NCI-H446 (cell line): ENCODE results near the gene UNC79.
A peak's percentile ranks its signal among the peaks of the same experiment; 100 is the strongest.

Source experiments
- DNase-seq, 2 experiments: peaks; one replicate each; lab custom pipeline; 2025; lab: John Stamatoyannopoulos, UW

The UNC79 gene

DNA sequence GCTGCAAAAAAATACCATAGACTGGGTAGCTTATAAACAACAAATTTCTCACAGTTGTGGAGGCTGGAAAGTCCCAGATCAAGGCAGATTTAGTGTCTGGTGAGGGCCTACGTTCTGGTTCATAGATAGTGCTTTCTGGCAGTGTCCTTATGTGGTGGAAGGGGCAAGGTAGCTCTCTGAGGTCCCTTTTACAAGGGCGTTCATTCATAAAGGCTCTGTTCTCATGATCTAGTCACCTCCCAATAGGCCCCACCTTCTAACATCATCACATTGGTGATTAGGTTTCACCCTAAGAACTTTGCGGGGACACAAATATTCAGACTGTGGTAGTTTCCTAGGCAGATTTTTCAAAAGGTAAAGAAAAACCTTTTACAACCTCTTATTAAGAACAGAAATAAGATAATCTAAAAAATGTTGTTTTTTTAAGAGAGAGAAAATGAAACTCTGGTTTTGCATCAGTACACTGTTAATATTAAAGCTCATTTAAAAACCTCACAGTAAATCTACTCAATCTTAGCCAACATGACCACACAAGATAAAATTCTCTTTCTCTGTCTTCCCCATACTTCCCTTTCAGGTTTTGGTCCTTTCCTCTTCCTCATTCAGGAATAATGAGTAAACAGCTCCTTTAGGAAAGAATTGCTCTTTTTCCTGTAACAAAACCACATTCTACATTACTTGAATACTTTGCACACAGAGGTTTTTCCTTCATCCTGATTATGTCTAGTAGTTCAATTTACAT is 117.5 kb downstream of the UNC79 start:
- no peak for DNase-seq

DNA sequence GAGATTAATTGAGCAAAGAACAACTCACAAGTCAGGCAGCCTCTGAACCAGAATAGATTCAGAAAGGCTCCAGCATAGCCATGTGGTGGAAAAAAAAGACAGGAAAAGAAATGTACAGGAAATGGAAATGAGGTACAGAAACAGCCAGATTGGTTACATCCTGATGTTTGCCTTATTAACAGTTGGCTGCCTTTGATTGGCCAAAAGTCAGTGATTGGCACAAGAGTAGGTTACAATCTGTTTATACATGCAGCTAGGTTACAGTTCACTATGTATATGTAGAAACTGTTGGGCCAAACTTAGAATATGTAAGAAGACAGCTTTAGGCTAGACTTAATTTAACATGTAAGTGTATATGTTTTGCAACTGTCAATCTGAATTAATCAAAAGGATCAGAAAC is 118.9 kb downstream of the UNC79 start:
- DNase-seq, result no peak

DNA sequence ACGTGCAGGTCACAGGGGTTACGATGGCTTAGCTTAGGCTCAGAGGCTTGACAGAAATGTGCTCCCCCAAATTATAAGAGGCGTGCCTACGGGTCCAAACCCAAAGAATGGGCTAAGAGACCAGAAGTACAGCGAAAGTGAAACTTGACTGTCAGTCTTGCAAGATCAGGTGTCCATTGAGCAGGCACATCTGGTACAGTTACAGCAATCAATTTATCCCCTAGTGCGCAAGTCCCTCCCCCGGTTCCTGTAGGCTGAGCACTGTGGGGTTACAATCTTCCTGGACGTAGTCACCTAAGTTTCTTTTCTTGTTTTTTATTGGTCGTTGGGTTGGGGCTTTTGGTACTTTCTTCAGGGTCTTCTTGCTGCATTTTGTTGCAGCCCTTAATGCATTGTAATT is 134.2 kb downstream of the UNC79 start:
- DNase-seq, result no peak

DNA sequence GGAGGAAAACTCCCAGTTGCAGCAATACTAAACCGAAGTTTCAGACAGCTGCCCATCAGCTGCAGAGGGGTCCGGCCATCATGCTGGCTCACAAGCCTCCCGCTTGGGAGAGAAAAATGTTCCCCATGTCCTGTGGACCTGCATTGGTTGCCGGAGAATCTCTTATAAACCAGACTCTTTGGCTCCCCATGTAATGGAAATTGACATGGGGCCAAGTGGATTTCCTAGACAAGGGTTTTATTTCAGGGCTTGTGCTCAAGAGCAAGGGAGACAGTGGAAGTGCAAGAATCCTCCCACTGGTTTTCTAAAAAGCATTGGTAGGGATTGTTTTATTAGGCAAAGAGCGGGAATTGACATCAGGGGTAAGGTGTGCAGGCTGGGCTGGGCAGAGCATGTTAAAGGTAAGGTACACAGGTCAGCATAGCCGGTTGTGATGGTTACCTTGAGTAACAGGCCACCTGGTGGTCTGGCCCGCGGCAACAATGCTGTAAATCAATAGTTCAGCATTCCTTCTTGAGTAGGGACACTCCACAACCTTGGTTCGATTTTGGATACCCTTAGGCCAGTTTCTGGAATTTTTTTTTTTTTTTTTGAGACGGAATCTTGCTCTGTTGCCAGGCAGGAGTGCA is 135.4 kb downstream of the UNC79 start:
- DNase-seq, result no peak

DNA sequence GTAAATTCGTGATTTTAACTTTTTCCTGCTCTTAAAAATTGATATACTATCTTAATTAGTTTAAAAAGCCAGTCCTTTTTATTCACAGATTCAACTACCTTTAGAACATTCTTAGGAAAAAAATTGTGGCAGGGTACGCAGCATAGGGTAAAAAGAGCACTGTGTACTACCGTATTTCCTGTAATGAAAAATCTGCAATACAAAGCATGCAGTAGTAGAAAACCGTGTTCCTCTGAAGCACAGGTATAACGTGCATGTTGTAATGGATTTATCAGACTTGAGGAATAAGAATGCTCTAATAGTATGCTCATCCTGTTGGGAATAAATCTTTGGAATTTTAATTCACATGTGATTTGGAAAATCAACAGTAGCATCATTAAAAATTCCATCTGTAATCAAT is 140.5 kb downstream of the UNC79 start:
- DNase-seq, result no peak

DNA sequence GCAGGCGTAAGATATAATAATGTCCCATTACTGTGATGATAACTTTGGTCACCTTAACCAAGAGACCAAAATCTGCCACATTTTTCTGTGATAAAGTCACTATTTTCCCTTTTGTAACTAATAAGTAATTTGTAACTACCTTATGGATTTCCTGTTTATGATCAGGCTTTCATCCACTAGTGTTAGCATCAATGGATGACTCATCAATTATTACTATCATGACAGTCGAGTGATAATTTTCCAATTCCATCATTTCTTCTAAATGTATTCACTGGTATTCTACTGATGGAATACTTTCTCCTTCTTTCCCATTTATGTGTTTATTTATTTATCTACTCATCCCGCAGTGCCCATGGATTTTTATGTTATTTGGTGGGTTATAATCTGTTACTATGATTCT is 148.4 kb downstream of the UNC79 start:
- DNase-seq, result no peak

DNA sequence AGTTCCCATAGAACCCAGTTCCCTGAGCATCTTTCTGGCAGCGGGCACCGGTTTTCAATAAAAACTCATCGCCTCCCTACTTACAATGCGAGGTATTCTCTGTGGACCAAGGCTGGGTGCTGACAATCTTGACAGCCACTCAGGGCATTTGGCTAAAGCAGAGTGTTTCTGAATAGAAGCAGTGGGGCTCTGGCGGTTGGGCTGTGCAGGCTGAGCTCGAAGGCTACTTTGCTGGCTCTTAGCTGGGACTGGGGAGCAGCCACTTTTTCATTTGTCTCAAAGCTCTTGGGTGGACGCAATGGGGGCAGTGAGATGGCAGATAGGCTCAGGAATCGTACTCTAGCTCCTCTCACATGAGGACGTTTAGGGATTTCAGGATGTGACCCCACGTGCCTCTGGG is 151.8 kb downstream of the UNC79 start:
- no peak for DNase-seq

DNA sequence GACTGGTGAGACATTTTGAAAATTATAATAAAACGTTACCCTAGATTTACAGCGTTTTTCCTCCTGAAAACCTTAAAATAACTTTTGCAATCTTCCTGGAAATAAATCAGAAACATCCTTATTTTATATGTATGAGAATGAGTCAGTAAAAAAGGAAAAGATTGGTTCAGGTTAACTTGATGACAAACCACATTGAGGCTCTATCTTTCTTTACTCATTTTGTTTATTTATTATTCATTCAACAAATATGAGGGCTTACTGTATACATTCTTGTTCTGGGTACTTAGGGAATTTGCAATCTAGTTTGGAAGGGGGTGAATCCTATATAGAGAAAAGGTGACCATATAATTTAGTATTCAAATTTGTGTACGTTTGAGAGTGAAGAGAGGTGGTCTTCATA is 156.6 kb downstream of the UNC79 start:
- no peak for DNase-seq

DNA sequence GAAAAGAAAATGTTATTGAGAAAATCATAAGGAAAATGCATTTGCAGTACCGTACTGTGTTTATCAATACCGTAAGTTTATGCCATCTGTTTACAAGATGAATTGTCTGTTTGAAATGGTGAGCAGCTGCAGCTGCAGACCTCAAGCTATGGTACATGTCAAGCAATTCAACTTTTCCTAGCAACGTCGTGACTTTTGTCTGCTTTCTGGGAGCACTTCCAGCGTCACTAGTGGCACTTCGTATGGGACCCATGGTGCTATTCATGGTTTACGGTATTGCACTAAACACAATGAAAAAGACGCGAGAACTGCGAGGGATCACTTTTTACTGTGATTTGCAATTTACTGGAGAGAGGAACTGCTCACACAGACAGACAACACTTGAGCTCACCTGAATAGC is 160.8 kb downstream of the UNC79 start:
- no peak for DNase-seq

DNA sequence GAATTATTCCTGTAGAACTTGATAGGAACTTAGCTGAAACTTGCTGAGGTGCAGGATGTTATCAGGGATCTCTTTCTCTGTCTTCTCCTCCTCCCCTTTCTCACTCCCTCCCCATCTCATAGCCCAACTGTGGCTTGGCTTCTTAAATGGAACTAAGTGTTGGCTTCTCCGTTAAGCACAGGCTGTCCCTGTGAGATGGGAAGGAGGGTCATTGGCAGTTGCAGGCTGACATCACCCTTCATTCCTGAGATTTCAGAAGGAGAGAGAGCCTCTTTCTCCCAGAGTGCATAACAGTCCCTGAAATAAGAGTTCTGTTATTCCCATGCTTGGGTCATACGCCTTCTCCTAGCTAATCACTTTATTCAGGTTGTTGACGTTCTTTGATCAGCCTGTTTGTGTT is 162.0 kb downstream of the UNC79 start:
- DNase-seq, result no peak

DNA sequence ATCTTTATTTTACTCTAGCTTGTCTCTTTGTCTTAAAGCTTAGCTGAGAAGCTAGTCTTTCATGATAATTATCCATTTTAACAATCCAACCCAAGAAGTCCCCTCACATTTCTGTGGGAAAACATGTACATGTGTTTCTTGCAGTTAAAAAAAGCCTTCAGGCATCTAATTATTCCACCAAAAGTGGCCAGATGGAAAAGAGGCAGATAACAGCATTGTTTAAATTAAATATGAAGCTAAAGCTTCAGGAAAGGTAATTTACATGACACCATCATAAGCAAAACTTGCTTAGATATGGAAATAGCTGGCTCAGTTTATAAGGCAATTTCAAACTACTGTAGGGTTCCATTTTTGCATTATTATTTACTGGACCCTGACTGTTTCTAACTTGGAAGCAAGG is 175.4 kb downstream of the UNC79 start:
- no peak for DNase-seq

DNA sequence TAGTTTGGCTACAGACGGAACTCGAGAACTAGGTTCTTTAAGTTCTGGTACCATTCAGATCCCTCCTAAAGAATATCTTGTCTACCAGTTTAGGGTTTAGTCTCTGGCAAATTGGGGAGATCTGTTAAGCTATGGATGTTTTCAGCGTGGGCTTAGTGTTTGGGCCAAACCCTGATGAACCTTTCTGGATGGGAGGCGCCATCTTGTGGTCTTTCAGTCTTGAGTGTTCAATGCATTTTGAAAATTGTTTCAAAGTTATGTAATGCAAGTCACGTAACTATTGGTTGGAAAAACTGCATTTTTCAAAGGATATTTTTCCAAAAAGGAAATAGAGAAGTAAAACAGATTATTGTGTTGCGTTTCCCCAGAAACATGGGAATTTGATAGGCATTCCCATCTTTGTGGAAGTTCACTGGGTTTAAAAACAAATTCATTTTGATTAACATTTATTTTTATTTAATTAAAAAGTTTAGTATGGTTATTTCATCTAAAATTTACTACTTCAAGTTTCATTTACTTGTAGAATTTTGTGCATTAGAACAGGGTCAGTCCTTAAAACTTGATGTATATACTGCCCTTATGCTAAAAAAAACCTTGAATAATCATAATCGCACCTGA is 188.5 kb downstream of the UNC79 start:
- peak; percentile 27 to 65 for DNase-seq

DNA sequence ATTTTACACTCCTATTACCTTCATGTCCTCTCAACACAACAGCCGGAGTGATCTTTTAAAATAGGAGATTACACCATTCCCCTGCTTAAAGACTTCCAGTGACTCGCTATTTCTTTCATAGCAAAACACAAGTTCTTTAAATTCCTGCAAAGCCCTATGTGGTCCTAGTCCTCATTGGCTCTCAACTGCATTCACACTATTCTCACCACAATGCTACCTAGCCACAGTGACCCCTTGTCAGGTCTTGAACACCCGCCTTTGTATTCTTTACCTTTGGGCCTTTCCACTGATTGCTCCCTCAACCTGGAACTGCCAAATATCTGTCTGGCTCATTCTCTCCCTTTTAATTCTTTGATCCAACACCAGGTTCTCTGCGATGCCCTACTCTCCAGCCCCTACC is 197.3 kb downstream of the UNC79 start:
- DNase-seq, result no peak

DNA sequence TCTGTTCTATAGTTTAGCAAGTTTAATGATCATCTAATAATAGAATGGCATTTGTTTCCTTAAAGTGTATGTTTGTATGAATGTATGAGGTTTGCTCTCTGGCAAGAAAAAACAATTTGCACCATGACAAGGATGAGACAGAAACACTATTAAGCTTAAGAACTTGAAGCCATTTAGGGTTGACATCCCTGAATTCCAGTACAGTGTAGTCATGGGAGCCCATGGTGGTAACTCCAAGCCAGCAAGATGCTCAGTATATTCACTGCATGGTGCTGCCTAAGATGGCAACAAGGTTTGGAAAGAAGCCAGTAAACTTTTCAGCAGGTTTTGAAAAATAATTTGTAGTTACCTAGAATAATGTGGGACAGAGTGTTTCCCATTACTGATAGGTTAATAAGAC is 198.9 kb downstream of the UNC79 start:
- no peak for DNase-seq

DNA sequence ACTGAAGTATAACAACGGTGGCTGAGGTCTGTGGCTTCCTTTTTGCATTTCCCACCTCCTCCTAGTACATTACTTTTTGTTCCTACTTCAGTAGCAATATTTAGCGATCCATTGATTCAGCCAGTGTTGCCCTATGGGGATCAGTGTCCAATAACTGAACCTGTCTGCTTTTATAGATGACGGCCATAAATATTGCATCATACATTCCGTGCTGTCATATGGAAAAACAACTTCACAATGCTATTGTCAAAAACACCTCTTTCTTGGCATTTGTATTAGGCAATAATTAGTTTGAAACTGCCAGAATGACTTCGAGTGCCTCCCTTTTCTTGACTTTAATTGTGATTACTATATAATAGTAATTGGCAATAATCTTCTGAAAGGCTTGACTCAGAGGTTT is 208.1 kb downstream of the UNC79 start:
- DNase-seq, result no peak

DNA sequence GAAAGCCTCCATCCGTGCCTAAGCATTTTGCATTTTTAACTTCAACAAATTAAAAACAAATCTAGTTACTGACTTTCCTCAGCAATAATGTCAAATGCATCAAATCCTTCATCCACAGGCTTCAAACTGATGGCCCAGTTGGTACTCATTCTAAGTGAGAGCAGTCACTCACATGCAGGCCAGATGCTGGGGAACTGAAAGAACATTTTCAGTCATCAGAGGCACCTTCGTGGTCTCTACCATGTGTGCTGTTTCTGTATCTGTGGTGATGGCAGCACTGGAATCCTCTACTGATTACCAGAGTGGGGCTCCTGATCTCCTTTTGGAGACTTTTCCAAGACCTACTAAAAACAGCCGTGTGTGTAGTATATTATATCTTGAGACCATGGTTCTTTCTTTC is 212.4 kb downstream of the UNC79 start:
- no peak for DNase-seq

DNA sequence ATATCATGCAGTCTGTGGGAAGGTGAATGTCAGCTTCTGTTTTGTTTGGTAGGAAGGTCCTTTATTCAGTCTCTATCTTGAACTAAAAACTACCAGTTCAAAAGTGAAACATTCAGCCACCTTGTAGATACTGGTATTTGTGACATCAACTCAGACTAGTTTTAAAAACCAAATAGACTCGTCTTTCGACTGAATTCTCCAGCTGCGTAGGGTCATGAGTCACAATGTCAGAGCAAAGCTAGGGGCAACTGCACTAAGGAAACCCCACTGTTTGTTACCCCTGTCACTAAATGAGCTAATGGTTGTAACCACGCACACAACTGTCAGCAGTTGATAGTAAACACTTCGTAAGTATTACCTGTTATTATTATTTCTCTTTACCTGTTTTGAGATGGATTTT is 212.9 kb downstream of the UNC79 start:
- DNase-seq, result no peak

DNA sequence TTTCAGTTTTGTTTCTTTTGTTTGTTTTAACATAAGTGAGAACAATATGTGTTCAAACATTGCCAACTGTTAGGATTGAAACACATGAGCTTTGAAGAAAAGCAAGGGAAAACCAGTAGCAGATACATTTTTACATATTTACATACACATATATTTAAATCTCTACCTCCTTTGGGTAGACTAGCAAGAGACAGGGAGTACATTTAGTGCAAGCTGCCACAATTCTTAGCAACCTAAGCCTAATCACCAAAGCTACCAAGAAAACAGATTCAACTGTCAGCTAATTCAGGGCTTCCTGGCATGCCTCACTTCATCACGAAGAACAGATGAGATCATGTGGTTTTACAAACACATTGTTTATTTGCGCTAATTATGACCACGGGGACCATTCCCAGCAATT is 214.5 kb downstream of the UNC79 start:
- DNase-seq, result no peak

DNA sequence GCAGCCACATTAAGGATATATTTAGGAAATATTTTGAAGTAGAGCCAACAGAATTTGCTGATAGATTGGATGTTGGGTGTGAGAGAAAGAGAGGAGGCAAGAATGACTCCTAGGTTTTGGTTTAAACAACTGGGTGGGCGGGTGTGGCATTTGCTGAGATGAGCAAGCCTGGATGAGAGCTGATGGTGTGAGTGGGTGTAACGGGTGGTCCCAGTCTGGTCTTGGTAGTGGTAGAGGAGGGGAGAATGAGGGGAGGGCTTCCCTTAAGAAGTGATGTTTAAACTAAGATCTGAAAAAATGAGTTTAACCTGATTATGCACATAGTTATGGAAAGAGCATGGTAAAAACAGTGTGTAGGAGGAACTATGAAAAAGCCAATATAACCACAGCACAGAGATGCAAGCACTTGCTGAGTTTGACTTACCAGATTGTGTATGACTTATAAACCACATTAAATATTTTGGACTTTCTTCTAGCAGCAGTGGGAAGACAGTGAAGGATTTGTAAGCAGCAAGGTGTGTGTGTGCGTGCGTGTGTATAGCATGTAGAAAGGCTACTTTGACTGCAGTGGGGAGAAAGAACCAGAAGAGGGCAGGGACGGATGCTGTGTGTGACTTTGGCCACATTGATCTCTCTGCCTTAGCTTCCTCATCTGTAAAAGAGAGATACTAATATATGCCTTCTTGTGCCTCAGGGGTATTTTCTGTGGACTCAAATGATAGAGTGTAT is 217.9 kb downstream of the UNC79 start:
- peak in 1 of 2 experiments; percentile 6 for DNase-seq

DNA sequence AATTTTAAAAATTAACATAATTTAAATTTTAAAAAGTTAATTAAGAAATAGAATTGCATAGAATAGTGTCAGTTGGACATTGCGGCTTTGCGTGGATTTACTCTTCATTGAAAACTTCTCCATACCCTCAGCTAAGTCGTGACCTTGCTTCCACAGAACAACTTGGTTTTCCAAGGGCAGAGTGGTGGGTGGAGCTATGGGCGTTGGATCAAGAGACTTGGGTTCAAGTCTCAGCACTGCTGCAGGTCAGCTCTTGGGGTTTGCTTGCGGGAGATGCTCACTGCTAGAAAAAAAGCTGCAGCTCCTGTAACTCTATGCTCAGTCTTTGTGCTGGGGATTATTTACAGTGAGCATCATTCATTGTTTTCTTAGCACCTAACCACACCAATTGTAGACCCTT is 223.9 kb downstream of the UNC79 start:
- no peak for DNase-seq

DNA sequence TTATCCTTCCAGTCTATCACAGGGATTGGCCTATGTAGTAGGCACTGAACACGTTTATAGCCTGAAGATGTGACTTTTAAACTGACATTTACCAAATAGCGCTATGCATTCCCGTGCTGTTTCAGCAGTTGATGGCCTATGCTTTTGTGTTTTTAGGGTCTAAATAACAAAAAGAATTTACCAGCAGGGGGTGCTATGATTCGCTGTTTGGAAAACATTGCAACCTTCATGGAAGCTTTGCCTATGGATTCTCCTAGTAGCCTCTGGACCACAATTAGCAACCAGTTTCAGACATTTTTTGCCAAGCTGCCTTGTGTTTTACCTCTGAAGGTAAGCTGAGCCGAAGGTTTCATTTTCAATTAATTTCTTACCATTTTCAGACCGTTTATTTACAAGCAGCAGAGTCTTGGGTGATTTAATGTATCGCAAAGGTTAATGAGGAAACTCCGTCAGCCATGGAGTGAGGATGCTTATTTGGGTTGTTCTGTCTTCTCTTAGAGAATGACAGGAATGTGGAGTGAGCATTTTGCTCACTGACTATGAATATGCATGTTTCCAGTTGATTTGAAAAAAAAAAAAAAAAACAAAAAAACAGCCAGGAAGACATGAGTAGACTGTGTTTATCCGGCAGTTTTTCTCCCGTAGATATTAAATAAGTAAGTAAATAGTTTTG is 224.5 kb downstream of the UNC79 start:
- peak; percentile 27 to 81 for DNase-seq

DNA sequence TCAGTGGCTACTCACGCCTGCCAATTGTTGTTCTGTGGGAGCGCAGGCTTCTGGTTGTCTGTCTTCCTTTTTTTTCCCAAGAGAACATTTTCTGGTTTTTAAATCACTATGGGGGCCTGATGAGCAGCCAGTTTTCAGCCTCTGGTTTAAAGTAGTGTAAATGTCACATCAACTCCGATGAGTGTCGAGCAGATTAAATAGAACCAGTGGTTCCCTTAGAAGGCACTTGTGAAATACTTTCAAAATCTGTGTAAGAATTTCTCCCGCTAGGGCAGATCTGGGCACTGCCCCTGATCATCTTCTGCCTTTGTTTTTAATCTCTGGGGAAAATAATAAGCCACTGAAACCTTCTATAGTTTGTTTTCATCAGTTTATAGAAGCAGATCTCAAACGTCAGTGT is 227.1 kb downstream of the UNC79 start:
- DNase-seq, result no peak
